ENCODE measurements around the gene REV3L. TPM values are rescaled to one million over a fixed set of nuclear protein-coding genes. Genes with fewer than 3 reads are reported as not detected.

Gene REV3L
- total and polyA plus RNA-seq, 2 of the 13 experiments (the other 11 are each of a cell fraction or from before 2014, with no cell fraction given), result 12.8 to 31.3 TPM

DNA sequence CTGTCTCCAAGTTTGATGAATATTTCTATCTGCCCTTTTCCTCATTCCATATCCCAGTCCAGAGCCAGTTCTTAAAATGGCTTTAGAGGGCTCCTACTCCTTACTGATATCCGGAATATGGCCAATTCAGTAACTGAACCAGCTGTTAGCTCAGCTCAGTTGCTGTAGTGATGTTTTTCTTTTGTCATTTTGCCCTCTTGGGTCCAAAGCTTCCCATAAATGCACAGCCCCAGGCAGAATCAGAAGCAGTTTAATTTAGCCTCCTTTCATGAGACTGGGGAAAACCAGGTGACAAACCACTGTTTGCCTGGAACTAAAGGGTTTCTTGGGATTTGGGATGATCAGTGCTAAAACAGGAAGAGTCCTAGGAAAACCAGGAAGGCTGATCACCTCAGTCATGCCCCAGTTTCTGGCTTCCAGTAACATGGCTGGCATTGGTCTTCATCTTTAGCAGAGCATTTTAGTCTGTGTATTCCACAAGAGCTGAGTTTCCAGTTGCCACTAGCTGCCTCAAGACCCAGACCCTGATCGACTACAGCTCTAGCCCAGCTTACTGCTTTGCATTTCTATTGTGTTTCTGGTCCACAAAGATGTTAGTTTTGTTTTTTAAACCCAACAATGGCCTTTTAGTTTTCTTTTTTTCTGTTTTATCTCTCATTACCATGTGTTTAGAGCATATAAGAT lies 40.6 kb upstream of the REV3L start:
- Histone ChIP-seq H3K4me3 (replicated peaks in 1 of 3; ENCODE audit: insufficient read depth in 1 of 3, low read depth in 2 of 3, low read length in 3 of 3) (no peak overlapping the region), H3K27ac (ENCODE audit: extremely low read length, insufficient read depth, low read length) (no peak overlapping the region), H3K9me3 (ENCODE audit: low read length) (no peaks in the 10 kb centered on the region), H3K4me1 (ENCODE audit: insufficient read depth, low read length) (peaks cover 7% of the 10 kb centered on the region; the same call in 1 of the 2 replicates), H3K79me2 (ENCODE audit: insufficient read depth, low read length) (no peaks in the 10 kb centered on the region), H4K20me1 (ENCODE audit: insufficient read depth, low read length) (no peaks in the 10 kb centered on the region), H3K36me3 (replicated peaks in 1 of 2; ENCODE audit: control insufficient read depth in 1 of 2, insufficient read depth in 2 of 2, low read length in 2 of 2) (no peaks in the 10 kb centered on the region), H3K9ac (ENCODE audit: insufficient read depth, low read depth, low read length) (no peak overlapping the region), H3K4me2 (ENCODE audit: low read depth, low read length) (no peak overlapping the region), H3K27me3 (ENCODE audit: control insufficient read depth in 1 of 2, insufficient read depth in 2 of 2, low read length in 2 of 2) (no peaks in the 10 kb centered on the region), H2AFZ (ENCODE audit: low read length) (no peak overlapping the region)
- in situ Hi-C loops (cut with HindIII; ENCODE audit: extremely low pct_ligation_motif_present, low pct_unique_long_range_greater_than_20kb) (no loop called here), intact Hi-C loops (cut with micrococcal nuclease; ENCODE audit: unreplicated experiment) (no loop called here)
- 95% methylated on average over 2 of the region's 2 CpGs for WGBS (ENCODE audit: low lambda C conversion rate)
- ChIA-PET CTCF (ENCODE audit: low intra/inter-chr PET ratio, low total read pairs) (no interaction called here), POLR2A (no interaction called here)
- ATAC-seq, result no peak
- BruUV-seq (replicated peaks), result no TSS peak
- no peak for DNase-seq (ENCODE audit: low spot score)
- TF ChIP-seq HNRNPL (IDR thresholded peaks at IDR 0.05; ENCODE audit: low read depth, low read length) (no peak), ZBTB42 (CRISPR knock-in tag; IDR thresholded peaks at IDR 0.05) (no peak), ZEB1 (IDR thresholded peaks at IDR 0.05; ENCODE audit: insufficient replicate concordance, low read depth) (no peak), SOX13 (IDR thresholded peaks at IDR 0.05) (no peak), SOX13 (CRISPR knock-in tag; conservative IDR thresholded peaks at IDR 0.05 in 1 of 2, IDR thresholded peaks at IDR 0.05 in 1 of 2) (no peak), SCMH1 (CRISPR knock-in tag; IDR thresholded peaks at IDR 0.05; ENCODE audit: borderline replicate concordance) (no peak), ZNF451 (CRISPR knock-in tag; IDR thresholded peaks at IDR 0.05) (no peak), ZBTB20 (CRISPR knock-in tag; IDR thresholded peaks at IDR 0.05; ENCODE audit: borderline replicate concordance, low read depth) (no peak), ZNF569 (CRISPR knock-in tag; IDR thresholded peaks at IDR 0.05; ENCODE audit: borderline replicate concordance) (no peak)
- TF ChIP-seq, protein P1, sequence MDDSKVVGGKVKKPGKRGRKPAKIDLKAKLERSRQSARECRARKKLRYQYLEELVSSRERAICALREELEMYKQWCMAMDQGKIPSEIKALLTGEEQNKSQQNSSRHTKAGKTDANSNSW (CRISPR knock-in tag; IDR thresholded peaks at IDR 0.05; ENCODE audit: borderline replicate concordance), result no peak
- TF ChIP-seq, protein P2, sequence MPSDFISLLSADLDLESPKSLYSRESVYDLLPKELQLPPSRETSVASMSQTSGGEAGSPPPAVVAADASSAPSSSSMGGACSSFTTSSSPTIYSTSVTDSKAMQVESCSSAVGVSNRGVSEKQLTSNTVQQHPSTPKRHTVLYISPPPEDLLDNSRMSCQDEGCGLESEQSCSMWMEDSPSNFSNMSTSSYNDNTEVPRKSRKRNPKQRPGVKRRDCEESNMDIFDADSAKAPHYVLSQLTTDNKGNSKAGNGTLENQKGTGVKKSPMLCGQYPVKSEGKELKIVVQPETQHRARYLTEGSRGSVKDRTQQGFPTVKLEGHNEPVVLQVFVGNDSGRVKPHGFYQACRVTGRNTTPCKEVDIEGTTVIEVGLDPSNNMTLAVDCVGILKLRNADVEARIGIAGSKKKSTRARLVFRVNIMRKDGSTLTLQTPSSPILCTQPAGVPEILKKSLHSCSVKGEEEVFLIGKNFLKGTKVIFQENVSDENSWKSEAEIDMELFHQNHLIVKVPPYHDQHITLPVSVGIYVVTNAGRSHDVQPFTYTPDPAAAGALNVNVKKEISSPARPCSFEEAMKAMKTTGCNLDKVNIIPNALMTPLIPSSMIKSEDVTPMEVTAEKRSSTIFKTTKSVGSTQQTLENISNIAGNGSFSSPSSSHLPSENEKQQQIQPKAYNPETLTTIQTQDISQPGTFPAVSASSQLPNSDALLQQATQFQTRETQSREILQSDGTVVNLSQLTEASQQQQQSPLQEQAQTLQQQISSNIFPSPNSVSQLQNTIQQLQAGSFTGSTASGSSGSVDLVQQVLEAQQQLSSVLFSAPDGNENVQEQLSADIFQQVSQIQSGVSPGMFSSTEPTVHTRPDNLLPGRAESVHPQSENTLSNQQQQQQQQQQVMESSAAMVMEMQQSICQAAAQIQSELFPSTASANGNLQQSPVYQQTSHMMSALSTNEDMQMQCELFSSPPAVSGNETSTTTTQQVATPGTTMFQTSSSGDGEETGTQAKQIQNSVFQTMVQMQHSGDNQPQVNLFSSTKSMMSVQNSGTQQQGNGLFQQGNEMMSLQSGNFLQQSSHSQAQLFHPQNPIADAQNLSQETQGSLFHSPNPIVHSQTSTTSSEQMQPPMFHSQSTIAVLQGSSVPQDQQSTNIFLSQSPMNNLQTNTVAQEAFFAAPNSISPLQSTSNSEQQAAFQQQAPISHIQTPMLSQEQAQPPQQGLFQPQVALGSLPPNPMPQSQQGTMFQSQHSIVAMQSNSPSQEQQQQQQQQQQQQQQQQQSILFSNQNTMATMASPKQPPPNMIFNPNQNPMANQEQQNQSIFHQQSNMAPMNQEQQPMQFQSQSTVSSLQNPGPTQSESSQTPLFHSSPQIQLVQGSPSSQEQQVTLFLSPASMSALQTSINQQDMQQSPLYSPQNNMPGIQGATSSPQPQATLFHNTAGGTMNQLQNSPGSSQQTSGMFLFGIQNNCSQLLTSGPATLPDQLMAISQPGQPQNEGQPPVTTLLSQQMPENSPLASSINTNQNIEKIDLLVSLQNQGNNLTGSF (CRISPR knock-in tag; IDR thresholded peaks at IDR 0.05), result no peak
- TF ChIP-seq, protein P3, sequence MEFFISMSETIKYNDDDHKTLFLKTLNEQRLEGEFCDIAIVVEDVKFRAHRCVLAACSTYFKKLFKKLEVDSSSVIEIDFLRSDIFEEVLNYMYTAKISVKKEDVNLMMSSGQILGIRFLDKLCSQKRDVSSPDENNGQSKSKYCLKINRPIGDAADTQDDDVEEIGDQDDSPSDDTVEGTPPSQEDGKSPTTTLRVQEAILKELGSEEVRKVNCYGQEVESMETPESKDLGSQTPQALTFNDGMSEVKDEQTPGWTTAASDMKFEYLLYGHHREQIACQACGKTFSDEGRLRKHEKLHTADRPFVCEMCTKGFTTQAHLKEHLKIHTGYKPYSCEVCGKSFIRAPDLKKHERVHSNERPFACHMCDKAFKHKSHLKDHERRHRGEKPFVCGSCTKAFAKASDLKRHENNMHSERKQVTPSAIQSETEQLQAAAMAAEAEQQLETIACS (CRISPR knock-in tag; IDR thresholded peaks at IDR 0.05), result no peak
- TF ChIP-seq, protein P4, sequence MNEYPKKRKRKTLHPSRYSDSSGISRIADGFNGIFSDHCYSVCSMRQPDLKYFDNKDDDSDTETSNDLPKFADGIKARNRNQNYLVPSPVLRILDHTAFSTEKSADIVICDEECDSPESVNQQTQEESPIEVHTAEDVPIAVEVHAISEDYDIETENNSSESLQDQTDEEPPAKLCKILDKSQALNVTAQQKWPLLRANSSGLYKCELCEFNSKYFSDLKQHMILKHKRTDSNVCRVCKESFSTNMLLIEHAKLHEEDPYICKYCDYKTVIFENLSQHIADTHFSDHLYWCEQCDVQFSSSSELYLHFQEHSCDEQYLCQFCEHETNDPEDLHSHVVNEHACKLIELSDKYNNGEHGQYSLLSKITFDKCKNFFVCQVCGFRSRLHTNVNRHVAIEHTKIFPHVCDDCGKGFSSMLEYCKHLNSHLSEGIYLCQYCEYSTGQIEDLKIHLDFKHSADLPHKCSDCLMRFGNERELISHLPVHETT (CRISPR knock-in tag; conservative IDR thresholded peaks at IDR 0.05), result no peak
- FAIRE-seq, result no peak

Measured in HepG2 (cell line).